H1 (cell line): Measurements from ENCODE around the gene NAA11. TPM values are rescaled to one million over a fixed set of nuclear protein-coding genes. Genes with fewer than 3 reads are reported as not detected.

Experiments
- CTCF ChIA-PET: fragments of 300-600 bp; sonication (Branson Sonifier 250); formaldehyde crosslinking; loops from one replicate; lab custom pipeline; 2021; ENCODE audit not compliant: partially characterized antibody; lab: Charles Lee
- POLR2A ChIA-PET: fragments of 300-600 bp; sonication (Branson Sonifier 250); formaldehyde crosslinking; loops from one replicate; lab custom pipeline; 2021; ENCODE audit warnings: inconsistent platforms; ENCODE audit not compliant: partially characterized antibody; lab: Charles Lee
- DNase-seq, 2 experiments: peaks; one replicate each; pipeline versions ENCODE4 v3.0.0 to v3.0.0-alpha.2; 2010 to 2022; ENCODE audit warnings: low spot score in 2 of 2, low read depth in 1 of 2, mixed read lengths in 1 of 2
- FAIRE-seq: peaks from 2 replicates; lab custom pipeline; 2011; peaks lifted over from hg19 to GRCh38; lab: Jason Lieb, UNC
- H2AFZ ChIP-seq: 2 replicates; pipeline ENCODE4 v1.8.1; 2012; ENCODE audit warnings: low read length, inconsistent platforms
- H2AK5ac ChIP-seq: 2 replicates; pipeline ENCODE4 v1.6.1; 2013; ENCODE audit warnings: low read depth, low read length
- H2BK120ac ChIP-seq: replicated peaks from 2 replicates; pipeline ENCODE3; 2013; ENCODE audit warnings: low read depth, low read length, inconsistent platforms
- H2BK12ac ChIP-seq: 2 replicates; pipeline ENCODE4 v1.6.1; 2013; ENCODE audit warnings: low read depth, low read length
- H2BK15ac ChIP-seq: 2 replicates; pipeline ENCODE4 v1.6.1; 2013; ENCODE audit warnings: low read length
- H2BK20ac ChIP-seq: 2 replicates; pipeline ENCODE4 v1.6.1; 2013; ENCODE audit warnings: low read length
- H2BK5ac ChIP-seq: 2 replicates; pipeline ENCODE4 v1.6.1; 2013; ENCODE audit warnings: low read depth, low read length
- H3K14ac ChIP-seq: 2 replicates; pipeline ENCODE4 v1.6.1; 2013; ENCODE audit warnings: inconsistent platforms; ENCODE audit not compliant: insufficient read length
- H3K18ac ChIP-seq: 2 replicates; pipeline ENCODE4 v1.6.1; 2013; ENCODE audit warnings: low read length; ENCODE audit errors: extremely low read depth
- H3K23ac ChIP-seq: 2 replicates; pipeline ENCODE4 v1.6.1; 2013; ENCODE audit warnings: inconsistent platforms; ENCODE audit not compliant: insufficient read length
- H3K23me2 ChIP-seq: 2 replicates; pipeline ENCODE4 v1.6.1; 2013; ENCODE audit warnings: low read depth, low read length
- H3K27ac ChIP-seq: 2 replicates; pipeline ENCODE4 v1.6.1; 2011; ENCODE audit warnings: low read depth, low read length, inconsistent platforms
- H3K27me3 ChIP-seq, 4 experiments: replicated peaks in 1 of 4; 1 replicate in 1 of 4; 2 replicates in 3 of 4; pipeline versions ENCODE4 v1.6.1 to v1.8.1; 2011 to 2013; ENCODE audit warnings: low read length in 3 of 4, mild to moderate bottlenecking in 3 of 4, inconsistent platforms in 2 of 4, mixed read lengths in 2 of 4, moderate library complexity in 1 of 4; ENCODE audit not compliant: control insufficient read depth in 3 of 4, insufficient read depth in 3 of 4; ENCODE audit errors: extremely low read depth in 1 of 4
- H3K36me3 ChIP-seq, 4 experiments: 2 replicates each; pipeline versions ENCODE4 v1.6.1 to v1.8.1; 2011 to 2013; ENCODE audit warnings: mild to moderate bottlenecking in 4 of 4, low read length in 3 of 4, moderate library complexity in 2 of 4, control low read depth in 1 of 4, inconsistent platforms in 1 of 4; ENCODE audit not compliant: insufficient read depth in 4 of 4, control insufficient read depth in 2 of 4
- H3K4ac ChIP-seq: replicated peaks from 2 replicates; pipeline ENCODE3; 2013; ENCODE audit warnings: low read length, low read depth, mixed read lengths, inconsistent platforms; ENCODE audit not compliant: insufficient read length
- H3K4me1 ChIP-seq, 4 experiments: replicated peaks in 1 of 4; 1 replicate in 1 of 4; 2 replicates in 3 of 4; pipeline versions ENCODE4 v1.6.1 to v1.8.1; 2011 to 2013; ENCODE audit warnings: low read length in 3 of 4, inconsistent platforms in 2 of 4, mixed read lengths in 1 of 4; ENCODE audit not compliant: insufficient read depth in 4 of 4, control insufficient read depth in 3 of 4
- H3K4me2 ChIP-seq, 2 experiments: 2 replicates each; pipeline versions ENCODE4 v1.6.1 to v1.8.1; 2011 to 2013; ENCODE audit warnings: low read depth in 2 of 2, low read length in 2 of 2, control low read depth in 1 of 2, inconsistent platforms in 1 of 2, mild to moderate bottlenecking in 1 of 2; ENCODE audit not compliant: insufficient read depth in 1 of 2
- H3K4me3 ChIP-seq, 4 experiments: fragments of 200-600, 300-600 bp in 1 of 4; sonication (generic), shearing (Covaris generic), sonication (Bioruptor Twin) in 1 of 4; 2 replicates each; pipeline versions ENCODE4 v1.5.1 to v1.8.1; 2011 to 2016; ENCODE audit warnings: low read length in 4 of 4, low read depth in 3 of 4, control low read depth in 2 of 4, inconsistent platforms in 2 of 4, mild to moderate bottlenecking in 2 of 4, mixed read lengths in 1 of 4, moderate library complexity in 1 of 4; ENCODE audit not compliant: insufficient read depth in 2 of 4; ENCODE audit errors: extremely low read depth in 1 of 4
- H3K56ac ChIP-seq: replicated peaks from 2 replicates; pipeline ENCODE3; 2013; ENCODE audit warnings: low read depth, mild to moderate bottlenecking, mixed read lengths, low read length, inconsistent platforms; ENCODE audit not compliant: insufficient read length
- H3K79me1 ChIP-seq: 2 replicates; pipeline ENCODE4 v1.6.1; 2013; ENCODE audit warnings: low read depth, low read length, control low read depth
- H3K79me2 ChIP-seq, 2 experiments: 2 replicates each; pipeline versions ENCODE4 v1.6.1 to v1.8.1; 2012 to 2013; ENCODE audit warnings: low read length in 2 of 2, mild to moderate bottlenecking in 2 of 2, inconsistent platforms in 1 of 2; ENCODE audit not compliant: insufficient read depth in 2 of 2, control insufficient read depth in 1 of 2
- H3K9ac ChIP-seq, 4 experiments: replicated peaks in 1 of 4; 1 replicate in 1 of 4; 2 replicates in 3 of 4; pipeline versions ENCODE4 v1.6.1 to v1.8.1; 2011 to 2013; ENCODE audit warnings: low read depth in 3 of 4, low read length in 3 of 4, control low read depth in 2 of 4, mild to moderate bottlenecking in 2 of 4, moderate library complexity in 2 of 4, inconsistent platforms in 1 of 4; ENCODE audit errors: extremely low read depth in 1 of 4
- H3K9me3 ChIP-seq, 2 experiments: 2 replicates each; pipeline versions ENCODE4 v1.6.1 to v1.8.1; 2012 to 2013; ENCODE audit warnings: mild to moderate bottlenecking in 2 of 2, moderate library complexity in 2 of 2, control low read depth in 1 of 2, inconsistent platforms in 1 of 2, low read depth in 1 of 2, low read length in 1 of 2, mixed read lengths in 1 of 2; ENCODE audit not compliant: insufficient read depth in 2 of 2
- H4K20me1 ChIP-seq, 2 experiments: replicated peaks in 1 of 2; 2 replicates each; pipeline versions ENCODE3 to v1.8.1; 2011 to 2013; ENCODE audit warnings: inconsistent platforms in 2 of 2, low read length in 2 of 2, mild to moderate bottlenecking in 1 of 2; ENCODE audit not compliant: insufficient read depth in 2 of 2, control insufficient read depth in 1 of 2
- H4K5ac ChIP-seq: 2 replicates; pipeline ENCODE4 v1.6.1; 2013; ENCODE audit warnings: low read length, low read depth, mixed read lengths, inconsistent platforms; ENCODE audit not compliant: insufficient read length
- H4K8ac ChIP-seq: 2 replicates; pipeline ENCODE4 v1.8.0; 2013; ENCODE audit warnings: mild to moderate bottlenecking, moderate library complexity, low read length, inconsistent platforms; ENCODE audit not compliant: insufficient read depth; ENCODE audit errors: extremely low read depth
- H4K91ac ChIP-seq: replicated peaks from 2 replicates; pipeline ENCODE3; 2013; ENCODE audit warnings: low read length, mixed read lengths, inconsistent platforms; ENCODE audit not compliant: insufficient read length
- EP300 ChIP-seq, 2 experiments: IDR thresholded peaks; 1 replicate in 1 of 2; 2 replicates in 1 of 2; pipeline ENCODE4 v1.6.1; 2011 to 2012; ENCODE audit warnings: low read depth in 2 of 2, low read length in 2 of 2, mild to moderate bottlenecking in 2 of 2, borderline replicate concordance in 1 of 2, inconsistent platforms in 1 of 2, moderate library complexity in 1 of 2
- EZH2 ChIP-seq: fragments of 200-600 bp; sonication (generic); IDR thresholded peaks from 2 replicates; pipeline ENCODE4 v1.7.1; 2012; ENCODE audit warnings: low read depth, mild to moderate bottlenecking, moderate library complexity, low read length, inconsistent platforms; ENCODE audit not compliant: severe bottlenecking
- SRF ChIP-seq: IDR thresholded peaks from 2 replicates; pipeline ENCODE4 v1.6.1; 2011; ENCODE audit warnings: mild to moderate bottlenecking, low read depth, low read length, moderate library complexity
- TCF12 ChIP-seq: IDR thresholded peaks from 2 replicates; pipeline ENCODE4 v1.6.1; 2011; ENCODE audit warnings: low read depth, mild to moderate bottlenecking, low read length
- YY1 ChIP-seq: IDR thresholded peaks from 2 replicates; pipeline ENCODE4 v1.6.1; 2011; ENCODE audit warnings: low read depth, mild to moderate bottlenecking, low read length
- WGBS, 2 experiments: shearing (Covaris generic) in 1 of 2; methylation state at CpG; one replicate each; pipeline versions ENCODE4 v1.1.6 to v1.1.7; 2013 to 2015; ENCODE audit warnings: low lambda C conversion rate in 2 of 2, mixed read lengths in 2 of 2, inconsistent platforms in 1 of 2, low coverage in 1 of 2, missing lambda C conversion rate in 1 of 2; ENCODE audit not compliant: insufficient replicate concordance in 2 of 2, insufficient coverage in 1 of 2, insufficient read length in 1 of 2; ENCODE audit errors: extremely low coverage in 1 of 2, missing lambda C conversion rate in 1 of 2; 5-methylcytosine and 5-hydroxymethylcytosine counted together
- polyA plus RNA-seq, 7 experiments: library from polyadenylated mRNA; depleted of rRNA in 3 of 7; stranded (reverse) in 5 of 7; unstranded in 2 of 7; fragments of >200 nt in 5 of 7; fragments of 200-250 nt in 2 of 7; gene quantifications; 1 replicate in 5 of 7; 2 replicates in 1 of 7; 4 replicates in 1 of 7; pipeline versions ENCODE4 v1.2.1 to v1.2.3, GENCODE V29; 2011 to 2013; ENCODE audit warnings: missing spikeins in 2 of 7, mixed read lengths in 2 of 7
- total RNA-seq: library from RNA; stranded (reverse); fragmentation: NEBNext Ultra II Directional; extraction: Animal tissue kit (Norgen Biotek cat#: 25700); gene quantifications from 2 replicates; pipeline ENCODE4 v1.2.1, GENCODE V29; 2021

The NAA11 gene
- total and polyA plus RNA-seq, 2 of the 8 experiments (the other 6 are each of a cell fraction or from before 2014, with no cell fraction given) = not detected

GRCh38 chr4:79358438-79358837 lies 32.6 kb upstream of the NAA11 start:
- Histone ChIP-seq H2BK120ac (no peak overlapping the region), H2BK20ac (no peak overlapping the region), H3K4me3 (no peak overlapping the region), H2BK15ac (no peak overlapping the region), H4K91ac (no peak overlapping the region), H2AK5ac (no peak overlapping the region), H3K9ac (no peak overlapping the region), H2BK12ac (no peak overlapping the region), H4K20me1 (no peaks in the 10 kb centered on the region), H3K23ac (no peak overlapping the region), H3K36me3 (no peaks in the 10 kb centered on the region), H3K79me1 (no peaks in the 10 kb centered on the region), H4K8ac (no peak overlapping the region), H3K56ac (no peak overlapping the region), H2BK5ac (no peak overlapping the region), H3K18ac (no peak overlapping the region), H3K79me2 (no peaks in the 10 kb centered on the region), H3K14ac (no peak overlapping the region), H3K4me1 (no peaks in the 10 kb centered on the region), H3K27me3 (no peaks in the 10 kb centered on the region), H2AFZ (no peak overlapping the region), H3K4me2 (no peak overlapping the region), H4K5ac (no peak overlapping the region), H3K4ac (no peak overlapping the region), H3K23me2 (no peaks in the 10 kb centered on the region), H3K9me3 (no peaks in the 10 kb centered on the region), H3K27ac (no peak overlapping the region)
- FAIRE-seq (no peak), DNase-seq (no peak)
- POLR2A ChIA-PET = no interaction called here
- CTCF ChIA-PET = no interaction called here
- 100% methylated on average over 1 of the region's 1 CpG; no CpG with 5 or more reads in 1 of the 2 experiments for WGBS, 2 experiments
- TF ChIP-seq EZH2 (no peak), YY1 (no peak), TCF12 (no peak), SRF (no peak), EP300 (IDR thresholded peaks at IDR 0.05; ENCODE audit: borderline replicate concordance in 1 of 2, low read depth in 2 of 2, low read length in 2 of 2) (no peak)
